ENCODE results near the gene COL25A1.
"Not testable (repeated sequence)": the region's sequence is repeated elsewhere in the genome, so short reads cannot be mapped to it uniquely, and the experiment has no call there.

The COL25A1 gene

DNA sequence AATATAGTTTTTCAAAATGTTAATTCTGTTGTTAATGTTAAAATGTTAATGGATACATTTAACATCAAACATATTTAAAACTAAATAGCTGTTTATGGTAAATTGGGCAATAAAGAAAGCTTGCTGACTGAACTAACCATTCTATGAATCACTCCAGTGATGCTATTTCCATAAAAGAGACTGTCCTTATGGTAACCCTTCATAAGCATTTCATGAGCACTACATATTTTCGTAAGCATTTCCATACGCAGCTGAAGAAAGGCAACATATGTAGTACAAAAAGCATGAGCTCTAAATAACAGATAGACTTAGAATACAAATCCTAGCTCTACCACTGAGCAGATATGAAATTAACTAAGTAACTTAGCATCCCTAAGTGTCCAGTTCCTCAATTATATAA, 188.9 kb downstream of the COL25A1 start:
- no peak for DNase-seq

- no peak for DNase-seq
Measured at GRCh38 chr4:109111031-109111430, 191.4 kb downstream of the COL25A1 start.

DNA sequence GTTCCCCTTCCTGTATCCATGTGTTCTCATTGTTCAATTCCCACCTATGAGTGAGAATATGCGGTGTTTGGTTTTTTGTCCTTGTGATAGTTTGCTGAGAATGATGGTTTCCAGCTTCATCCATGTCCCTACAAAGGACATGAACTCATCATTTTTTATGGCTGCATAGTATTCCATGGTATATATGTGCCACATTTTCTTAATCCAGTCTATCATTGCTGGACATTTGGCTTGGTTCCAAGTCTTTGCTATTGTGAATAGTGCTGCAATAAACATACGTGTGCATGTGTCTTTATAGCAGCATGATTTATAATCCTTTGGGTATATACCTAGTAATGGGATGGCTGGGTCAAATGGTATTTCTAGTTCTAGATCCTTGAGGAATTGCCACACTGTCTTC, 194.2 kb downstream of the COL25A1 start:
- not testable (repeated sequence) for DNase-seq

GRCh38 chr4:109094056-109094455, 208.4 kb downstream of the COL25A1 start:
- DNase-seq = no peak

GRCh38 chr4:109091727-109092409, 210.6 kb downstream of the COL25A1 start:
- DNase-seq = no peak

DNA sequence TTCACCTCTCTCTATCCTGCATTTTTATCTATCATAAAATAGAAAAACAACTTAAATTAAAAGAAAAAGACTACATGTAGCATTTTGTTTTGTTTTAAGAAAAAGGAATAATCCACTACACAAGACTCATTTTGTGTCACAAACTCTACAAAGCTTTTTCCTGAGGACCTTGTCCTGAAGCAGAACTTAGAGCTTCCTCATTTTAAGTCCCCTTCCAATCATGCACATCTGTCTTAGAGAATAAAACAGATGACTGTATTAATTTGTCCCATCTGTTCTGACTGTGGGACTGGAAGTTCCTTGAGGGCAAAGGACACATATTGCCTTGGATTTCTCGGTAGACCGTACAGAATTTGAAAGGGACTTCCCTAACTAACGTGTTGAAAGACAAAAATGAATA, 218.5 kb downstream of the COL25A1 start:
- DNase-seq = no peak

DNA sequence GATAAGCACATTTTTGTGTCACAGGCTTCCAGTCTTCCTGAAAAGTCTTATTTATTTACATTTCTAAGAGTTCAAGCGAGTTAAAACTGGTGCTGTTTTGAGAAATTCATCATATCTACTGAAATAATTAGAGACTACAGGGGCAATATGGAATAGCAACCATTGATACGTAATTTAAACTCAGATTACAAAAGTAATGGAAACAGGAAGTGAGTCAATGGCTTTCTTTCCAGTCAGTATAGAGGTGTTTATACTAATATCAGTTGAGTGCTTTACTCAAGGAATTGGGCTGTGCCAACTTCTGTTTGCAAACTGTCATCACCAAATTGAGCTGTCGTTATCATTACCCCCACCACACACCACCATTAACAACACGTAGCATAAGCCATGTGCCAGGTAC, 222.7 kb downstream of the COL25A1 start:
- no peak for DNase-seq

DNA sequence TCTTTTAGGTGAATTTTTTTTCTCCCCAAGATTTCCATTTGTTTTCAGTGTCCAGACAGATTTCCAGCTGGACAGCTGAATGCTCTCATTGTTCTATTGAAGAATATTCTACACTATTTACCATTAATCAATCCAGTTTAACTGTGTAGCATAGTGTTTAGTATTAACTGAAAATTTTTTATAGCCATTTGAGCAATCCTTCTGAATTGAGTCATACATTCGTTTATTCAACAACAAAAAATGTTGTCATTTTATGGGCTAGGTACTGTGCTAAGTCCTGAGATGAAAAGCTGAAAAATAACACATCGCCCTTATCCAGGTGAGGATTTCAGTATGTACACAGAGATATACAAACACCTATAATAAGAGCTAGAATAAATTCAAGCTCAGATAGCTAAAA, 223.3 kb downstream of the COL25A1 start:
- DNase-seq = no peak

GRCh38 chr4:109078724-109079123, 223.7 kb downstream of the COL25A1 start:
- no peak for DNase-seq

- no peak for DNase-seq
Measured at GRCh38 chr4:109077505-109077904, 225.0 kb downstream of the COL25A1 start.

- DNase-seq = not testable (repeated sequence)
Measured at GRCh38 chr4:109076709-109077108, 225.7 kb downstream of the COL25A1 start.

DNA sequence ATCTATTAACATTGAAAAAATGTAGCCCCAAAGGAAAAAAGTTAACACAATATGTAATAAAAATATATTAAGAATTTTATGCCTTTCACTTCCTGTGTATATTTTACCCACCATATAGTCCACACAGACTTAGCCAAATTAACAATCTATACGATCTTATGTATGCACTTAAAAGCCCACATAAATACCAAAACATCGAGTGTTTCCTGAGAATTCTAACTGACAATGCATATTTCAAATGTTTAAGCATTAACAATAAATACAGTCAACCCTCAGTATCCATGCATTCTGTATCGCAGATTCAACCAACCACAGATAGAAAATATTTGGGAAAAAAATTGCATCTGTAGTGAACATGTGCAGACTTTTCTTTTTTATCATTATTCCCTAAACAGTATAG, 226.8 kb downstream of the COL25A1 start:
- DNase-seq = no peak

GRCh38 chr4:109072595-109072994, 229.9 kb downstream of the COL25A1 start:
- no peak for DNase-seq

DNA sequence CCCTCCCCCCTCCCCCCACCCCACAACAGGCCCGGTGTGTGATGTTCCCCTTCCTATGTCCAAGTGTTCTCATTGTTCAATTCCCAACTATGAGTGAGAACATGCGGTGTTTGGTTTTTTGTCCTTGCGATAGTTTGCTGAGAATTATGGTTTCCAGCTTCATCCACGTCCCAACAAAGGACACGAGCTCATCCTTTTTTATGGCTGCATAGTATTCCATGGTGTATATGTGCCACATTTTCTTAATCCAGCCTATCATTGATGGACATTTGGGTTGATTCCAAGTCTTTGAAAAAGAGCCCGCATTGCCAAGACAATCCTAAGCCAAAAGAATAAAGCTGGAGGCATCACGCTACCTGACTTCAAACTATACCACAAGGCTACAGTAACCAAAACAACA, 231.8 kb downstream of the COL25A1 start:
- not testable (repeated sequence) for DNase-seq

DNA sequence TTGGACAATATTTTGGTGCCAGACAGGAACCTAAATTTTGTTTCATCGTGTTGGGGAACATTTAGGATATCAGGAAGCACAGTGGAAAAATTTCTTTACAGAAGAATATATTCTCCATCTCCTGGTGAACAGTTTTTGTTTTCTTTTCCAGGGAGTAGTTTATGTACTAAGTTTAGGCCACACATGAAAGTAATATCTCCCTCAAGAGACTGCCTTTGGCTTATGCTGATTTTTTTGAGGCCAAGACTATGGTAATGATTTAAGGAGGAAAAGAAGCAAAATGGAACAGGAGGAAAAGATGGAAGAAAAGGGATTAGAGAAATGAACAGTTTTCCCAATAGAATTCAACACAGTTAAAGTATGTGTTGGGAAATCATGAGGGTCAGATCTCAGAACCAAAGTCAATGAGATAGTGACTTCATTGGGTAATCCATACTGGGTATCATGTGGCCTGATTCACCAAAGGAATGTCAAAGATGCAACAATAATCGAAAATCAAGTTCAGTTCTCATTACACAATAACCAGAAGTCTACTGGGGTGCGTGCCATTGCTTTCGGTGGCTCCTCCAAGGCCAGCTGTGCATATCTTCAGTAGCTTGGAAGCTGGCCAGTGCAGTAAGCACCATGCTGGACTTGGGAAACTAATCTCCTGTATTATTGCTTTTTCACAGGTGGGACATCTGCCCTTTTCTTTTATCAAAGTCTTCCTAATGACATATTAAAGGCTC, 234.8 kb downstream of the COL25A1 start:
- DNase-seq = no peak

GRCh38 chr4:109065006-109065405, 237.5 kb downstream of the COL25A1 start:
- no peak for DNase-seq

DNA sequence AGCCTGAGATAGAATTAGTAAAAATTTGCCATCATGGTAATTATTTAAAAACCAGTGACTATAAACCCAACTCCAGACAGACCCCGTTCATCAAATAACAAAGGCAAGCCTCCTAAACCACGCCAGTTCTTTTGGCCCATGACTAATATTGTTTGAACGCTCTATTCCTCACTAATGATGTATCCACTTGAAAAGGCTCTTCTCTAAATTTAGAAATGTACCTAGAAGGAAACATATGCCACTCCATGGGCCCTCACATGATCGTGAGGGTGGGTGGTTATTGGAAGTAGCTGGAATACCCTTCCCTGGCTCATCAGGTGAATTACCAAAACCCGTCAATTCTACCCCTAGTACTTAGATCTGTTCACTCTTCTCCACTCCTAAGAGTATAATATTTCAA, 249.2 kb downstream of the COL25A1 start:
- DNase-seq = no peak

DNA sequence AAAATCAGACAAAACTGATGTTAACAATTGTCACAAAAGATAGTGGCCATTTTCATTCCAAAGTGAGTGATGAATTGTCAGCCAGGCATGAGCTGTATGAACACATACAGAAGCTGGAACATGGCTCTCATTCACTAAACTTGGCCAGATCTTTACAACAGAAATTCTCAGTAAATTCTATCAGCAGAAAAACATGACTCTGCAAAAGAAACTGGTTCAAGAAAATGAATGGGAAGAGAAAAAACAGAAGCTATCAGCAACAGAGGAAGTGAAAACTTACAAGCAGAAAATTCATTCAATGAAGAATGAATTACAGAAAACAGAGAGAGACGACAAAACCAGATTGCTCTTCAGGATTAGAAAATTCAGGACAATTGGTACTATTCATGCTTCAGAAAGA, 249.6 kb downstream of the COL25A1 start:
- no peak for DNase-seq

DNA sequence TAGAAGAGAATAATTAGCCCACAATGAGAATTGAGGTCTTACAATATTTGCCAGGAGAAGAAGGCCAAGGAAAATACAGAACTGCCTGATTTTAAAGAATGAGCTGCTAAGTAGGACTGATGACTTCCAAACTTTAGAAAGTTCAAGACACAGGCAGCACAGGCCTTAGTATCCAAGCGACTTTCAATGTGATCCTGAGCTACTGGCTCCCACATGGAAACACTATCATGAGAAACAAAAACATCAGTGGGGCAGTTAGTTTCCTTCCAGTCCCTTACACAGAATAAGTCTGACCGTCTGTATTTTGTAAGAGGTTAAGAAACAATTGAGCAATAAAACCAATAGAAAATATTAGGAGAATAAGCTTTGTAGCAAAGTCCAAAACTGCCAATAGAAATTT, 251.4 kb downstream of the COL25A1 start:
- no peak for DNase-seq

DNA sequence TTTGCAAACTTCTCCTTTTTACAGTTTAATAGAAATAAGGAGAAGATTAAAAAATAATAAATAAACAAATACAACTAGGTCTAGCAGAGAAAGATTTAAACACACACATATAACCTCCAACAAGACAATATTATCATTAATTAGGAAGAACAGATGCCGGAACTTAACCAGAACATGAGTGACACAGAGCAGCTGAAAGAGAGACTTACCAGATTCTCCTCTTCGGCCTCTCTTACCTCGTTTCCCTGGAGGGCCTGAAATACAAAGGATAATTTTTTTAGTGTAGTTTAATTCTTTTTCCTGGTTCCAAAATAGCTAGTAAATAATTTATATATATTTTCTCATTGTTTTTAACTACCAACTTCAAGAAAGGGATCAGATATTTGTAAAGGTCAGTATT, 252.5 kb downstream of the COL25A1 start:
- DNase-seq = no peak

DNA sequence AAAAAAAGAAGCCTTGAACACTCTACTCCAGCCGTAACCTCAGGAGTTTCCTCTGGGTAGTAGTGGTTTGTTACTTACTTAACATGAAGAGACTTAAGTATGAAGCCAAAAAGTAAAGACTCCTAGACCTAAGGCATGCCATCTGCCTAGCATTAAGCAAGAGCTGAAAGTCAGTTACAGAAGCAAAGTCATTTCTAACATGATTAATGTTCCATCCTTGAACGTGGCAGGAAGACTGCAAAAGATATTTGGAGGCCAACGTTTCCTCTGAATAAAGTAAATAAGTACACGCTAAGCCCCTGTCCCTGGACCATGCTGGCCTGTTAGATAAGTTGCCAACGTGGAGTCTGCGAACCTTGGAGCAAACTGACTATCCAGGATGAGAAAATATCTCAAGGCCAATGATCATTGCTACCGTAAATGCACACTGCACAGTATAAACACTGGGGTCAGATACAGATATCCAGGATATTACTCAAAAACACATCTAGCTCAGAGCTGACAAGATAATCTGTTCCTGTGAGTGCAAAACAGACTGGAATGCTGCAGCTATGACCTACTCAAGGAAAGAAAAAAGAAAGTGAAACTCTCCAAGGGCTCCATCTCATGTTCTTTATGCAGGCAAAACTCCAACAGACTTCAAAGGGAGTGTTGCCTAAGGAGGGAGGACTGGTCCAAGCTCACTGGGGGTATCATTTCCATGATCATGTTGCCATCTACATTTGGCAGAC, 255.8 kb downstream of the COL25A1 start:
- no peak for DNase-seq

GRCh38 chr4:109044431-109044830, 258.0 kb downstream of the COL25A1 start:
- DNase-seq = no peak

- DNase-seq = no peak
Measured at GRCh38 chr4:109043286-109043685, 259.2 kb downstream of the COL25A1 start.
